GM18498 (cell line): ENCODE measurements around the gene PRPF18.

Source experiments
- ATAC-seq: cut with Tn5 transposase; IDR thresholded peaks from one replicate; pipeline ENCODE4 v1.9.1; 2021; ENCODE audit warnings: mild to moderate bottlenecking, moderate library complexity; ENCODE audit not compliant: unreplicated experiment

Gene PRPF18

GRCh38 chr10:13665516-13666262 lies 78.9 kb downstream of the PRPF18 start:
- no peak for ATAC-seq

GRCh38 chr10:13668126-13668525 lies 81.4 kb downstream of the PRPF18 start:
- no peak for ATAC-seq

DNA sequence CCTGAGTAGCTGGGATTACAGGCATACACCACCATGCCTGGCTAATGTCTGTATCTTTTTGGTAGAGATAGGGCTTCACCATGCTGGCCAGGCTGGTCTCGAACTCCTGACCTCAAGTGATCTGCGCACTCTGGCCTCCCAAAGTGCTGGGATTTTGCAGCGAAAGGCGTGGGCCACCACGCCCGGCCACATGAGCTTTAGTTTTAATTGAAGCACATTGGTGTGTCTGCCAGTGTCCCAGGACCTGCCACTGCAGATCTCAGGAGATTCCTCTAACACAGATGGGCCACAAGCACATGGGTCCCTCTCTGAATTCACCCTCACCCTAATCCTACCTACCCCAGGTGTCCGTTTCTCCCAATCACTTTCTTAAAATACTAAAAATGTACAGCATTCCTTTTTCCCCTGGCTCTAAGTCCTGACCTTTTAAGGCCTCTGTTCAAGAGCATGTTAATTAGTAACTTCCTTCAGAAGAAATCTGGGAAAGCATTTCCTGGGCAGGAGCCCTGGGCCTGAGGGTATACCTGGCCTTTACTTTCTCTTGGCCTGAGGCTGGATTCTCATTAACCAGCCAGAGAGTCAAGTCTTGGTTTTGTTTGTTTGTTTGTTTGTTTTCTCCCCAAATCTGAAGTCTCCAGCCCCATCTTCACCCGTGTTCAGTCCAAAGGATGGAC lies 82.6 kb downstream of the PRPF18 start:
- no peak for ATAC-seq

GRCh38 chr10:13669901-13670300 lies 83.1 kb downstream of the PRPF18 start:
- ATAC-seq = no peak

DNA sequence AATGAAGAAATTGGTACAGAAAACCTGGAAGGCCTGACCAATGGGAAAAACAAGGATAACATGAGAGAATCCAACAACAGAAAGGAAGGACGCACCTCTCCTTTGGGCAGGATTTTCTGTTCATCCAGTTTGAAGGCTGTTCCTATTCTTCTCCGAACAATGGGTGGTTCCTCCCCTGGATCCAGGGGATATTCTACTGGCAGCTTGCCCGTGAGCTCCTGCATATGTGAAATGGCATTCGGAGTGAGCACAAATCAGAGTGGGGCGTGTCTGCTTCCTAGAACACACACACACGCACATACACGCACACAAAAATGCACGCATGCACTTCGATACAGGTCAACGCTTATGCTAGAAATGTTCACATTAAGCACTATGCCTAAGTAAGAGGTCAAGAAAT lies 83.5 kb downstream of the PRPF18 start:
- no peak for ATAC-seq

GRCh38 chr10:13671904-13672303 lies 85.1 kb downstream of the PRPF18 start:
- ATAC-seq = no peak

- ATAC-seq = no peak
Measured at GRCh38 chr10:13672548-13672947, 85.8 kb downstream of the PRPF18 start.

GRCh38 chr10:13673156-13673555 lies 86.4 kb downstream of the PRPF18 start:
- no peak for ATAC-seq

GRCh38 chr10:13674645-13675588 lies 88.2 kb downstream of the PRPF18 start:
- no peak for ATAC-seq

DNA sequence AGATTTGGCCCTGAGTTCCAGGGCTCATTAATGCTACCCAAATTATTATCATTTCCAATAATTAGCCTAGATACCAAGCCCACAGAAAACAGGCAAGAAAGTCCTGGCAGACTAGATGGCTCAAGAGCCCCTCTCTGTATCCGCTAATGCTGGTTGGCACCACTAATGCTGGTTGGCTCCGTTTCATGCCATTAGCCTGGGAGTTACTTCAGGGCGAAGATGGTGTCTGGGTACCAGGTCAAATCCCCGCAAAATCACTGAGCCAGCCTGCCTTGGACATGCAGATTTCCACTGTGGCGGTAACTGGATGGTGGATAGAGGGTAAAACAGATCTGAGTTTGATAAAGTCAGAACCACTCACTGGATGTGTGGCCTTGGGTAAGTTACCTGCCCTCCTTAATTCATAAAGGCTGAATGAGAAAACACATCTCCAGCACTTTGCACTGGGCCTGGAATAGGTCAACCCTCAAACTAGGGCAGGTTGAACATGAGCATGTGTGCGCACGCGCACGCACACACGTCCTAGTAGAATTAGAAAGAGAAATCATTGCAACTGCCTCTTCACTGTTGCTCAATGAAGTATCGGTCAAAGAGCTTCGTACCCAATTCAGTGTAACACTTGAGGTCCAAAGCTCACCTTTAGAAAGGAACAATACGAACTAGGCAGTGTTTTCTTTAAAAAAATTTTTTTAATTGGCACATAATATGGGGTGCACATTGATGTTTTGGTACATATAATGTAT lies 91.5 kb downstream of the PRPF18 start:
- ATAC-seq = no peak
